ENCODE measurements around the gene RAB3IP.
A peak's percentile ranks its signal among the peaks of the same experiment; 100 is the strongest.

Gene RAB3IP

DNA sequence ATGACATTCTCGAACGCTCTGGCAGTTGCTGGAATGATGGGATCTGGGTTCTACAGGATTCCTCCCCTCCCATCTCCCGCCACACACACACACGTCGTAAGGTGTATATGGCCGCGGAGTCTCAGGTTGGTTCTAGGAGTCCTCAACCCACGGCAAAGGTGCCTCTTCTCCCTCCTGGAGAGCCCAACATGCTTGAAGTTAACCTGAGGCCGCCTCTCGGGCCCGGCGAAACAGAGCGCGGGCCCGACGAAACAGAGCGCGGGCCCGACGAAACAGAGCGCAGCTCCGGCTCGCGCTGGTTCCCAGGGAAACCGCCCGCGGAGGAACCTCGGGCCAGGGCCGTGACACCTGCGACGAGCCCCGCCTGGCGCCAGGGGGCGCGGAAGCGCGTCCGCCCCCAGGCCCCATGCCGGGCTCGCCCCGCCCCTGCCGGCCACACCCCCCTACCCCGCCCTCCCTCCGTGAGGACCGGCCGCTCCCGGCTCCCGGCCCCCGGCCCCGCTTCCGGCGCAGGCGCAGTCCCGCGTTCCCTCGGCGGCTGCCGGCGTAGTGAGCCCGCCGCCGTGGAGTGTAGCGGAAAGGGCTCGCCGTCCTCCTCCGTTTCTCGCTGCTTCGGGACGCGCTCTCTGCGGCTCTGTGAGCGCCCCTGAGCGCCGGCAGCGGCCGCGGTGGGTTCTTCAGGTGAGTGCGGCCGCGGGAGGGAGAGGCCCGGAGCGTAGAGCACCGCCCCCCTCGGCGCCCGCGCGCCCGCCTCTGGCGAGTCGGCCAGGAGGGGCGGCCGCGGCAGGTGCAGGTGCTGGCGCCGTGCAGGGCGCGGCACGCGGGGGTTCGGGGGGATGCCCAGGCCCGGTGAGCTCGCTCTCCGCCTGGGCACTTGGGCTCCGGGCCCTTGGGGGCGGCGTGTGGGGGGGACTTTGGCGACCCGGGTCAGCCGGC is at the start of gene RAB3IP:
Gene RAB3IP (plus strand): TSS at position 510 of the 936 bp plus-strand sequence. CDS start 16,549 bp downstream, outside the sequence.
- DNase-seq: peak; percentile 75

GRCh38 chr12:69689638-69690037 is 49.0 kb upstream of the RAB3IP start:
- no peak for DNase-seq

DNA sequence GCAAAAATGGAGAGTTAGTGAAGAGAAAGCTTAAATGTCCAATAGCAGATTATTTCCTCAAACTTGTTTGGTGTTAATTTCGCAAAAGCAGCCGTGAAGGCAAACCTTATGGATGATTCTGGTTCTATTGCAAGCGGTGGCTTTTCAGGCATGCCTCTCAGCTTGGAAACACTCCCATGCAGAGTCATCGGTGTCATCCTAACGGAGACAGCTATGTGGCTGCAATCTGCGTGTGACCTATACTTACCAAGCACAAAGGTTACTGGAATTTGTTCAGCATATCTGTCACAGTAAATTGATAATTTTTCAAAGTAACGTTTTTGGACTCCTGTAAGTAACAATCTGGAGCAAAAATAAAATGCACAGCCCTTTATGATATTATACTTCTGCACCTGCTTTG is 44.5 kb upstream of the RAB3IP start:
- DNase-seq: no peak

DNA sequence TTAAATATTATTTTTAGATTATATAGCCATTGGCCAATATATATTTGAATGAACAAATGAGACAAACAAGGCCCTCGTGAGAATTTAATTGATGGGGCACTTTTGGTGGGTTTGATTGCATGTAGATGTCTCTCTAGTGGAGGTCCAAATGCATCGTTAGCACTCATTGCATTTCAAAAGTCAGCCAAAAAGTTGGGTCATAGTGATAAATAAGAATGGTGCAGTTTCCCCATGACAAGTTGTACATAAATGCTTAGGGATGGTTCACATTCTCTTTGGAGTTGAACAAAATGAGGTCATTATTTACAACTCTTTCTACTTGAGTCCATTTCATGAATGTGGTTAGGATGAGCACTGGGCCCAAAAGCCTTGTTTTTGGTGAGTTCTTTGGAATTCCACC is 40.6 kb upstream of the RAB3IP start:
- no peak for DNase-seq

DNA sequence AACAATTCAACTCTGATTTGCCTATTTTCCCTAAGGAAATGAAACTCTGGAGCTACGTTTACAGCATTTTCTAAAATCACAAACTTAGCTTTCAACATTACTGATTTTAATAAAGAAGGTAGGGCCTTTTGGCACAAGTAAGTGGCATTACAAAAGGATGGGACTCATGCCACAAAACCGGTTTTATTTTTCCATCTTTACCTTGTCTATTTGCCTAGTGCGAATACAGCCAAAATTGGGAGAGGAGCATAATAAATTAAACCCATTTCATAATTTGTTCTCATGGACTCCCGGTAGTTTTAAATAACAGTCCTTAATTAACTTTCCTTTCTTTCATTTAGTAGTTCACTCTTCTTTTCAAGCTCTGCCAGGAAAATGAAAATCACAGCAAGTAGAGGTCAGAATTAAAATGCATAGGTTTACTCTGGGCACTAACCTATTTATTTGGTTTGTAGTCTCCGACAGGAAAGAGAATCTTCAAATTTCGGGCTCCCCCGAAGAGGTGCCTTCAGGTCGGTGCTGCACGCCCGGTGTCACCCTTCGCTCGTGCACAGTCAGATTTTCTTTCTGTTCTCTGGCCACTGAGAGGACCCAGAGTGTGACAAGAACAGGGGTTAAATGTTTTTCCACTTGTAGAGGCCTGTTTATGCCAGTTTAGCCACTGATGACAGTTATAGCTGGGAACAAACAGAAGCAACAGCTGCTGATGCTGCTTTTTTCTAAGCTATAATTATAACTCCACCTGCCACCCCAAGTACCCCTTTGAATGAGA is 39.7 kb upstream of the RAB3IP start, which contains the start of gene BEST3:
Gene BEST3 (minus strand): TSS at position 535 of the 772 bp plus-strand sequence. CDS start 1,505 bp downstream, outside the sequence.
- DNase-seq: no peak

DNA sequence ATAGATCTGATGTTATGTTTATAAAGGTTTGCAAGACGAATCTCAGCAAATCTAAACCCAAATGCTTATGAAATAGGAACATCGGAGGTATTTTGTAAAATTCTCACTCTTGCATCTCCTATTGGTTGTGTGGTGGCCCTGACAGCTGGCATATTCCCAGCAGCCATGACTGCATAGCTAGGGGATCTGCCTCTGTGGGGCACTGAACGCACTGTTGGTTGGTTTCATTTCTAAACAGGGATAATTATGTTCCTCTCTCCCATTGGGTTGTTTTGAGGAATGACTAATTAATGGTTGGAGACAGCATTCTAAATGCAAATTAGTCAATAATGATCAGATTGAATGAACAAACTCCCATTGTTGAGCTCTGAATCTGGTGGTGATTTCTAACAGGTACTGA is 36.8 kb upstream of the RAB3IP start:
- DNase-seq: no peak

GRCh38 chr12:69703146-69703642 is 35.5 kb upstream of the RAB3IP start:
- no peak for DNase-seq

DNA sequence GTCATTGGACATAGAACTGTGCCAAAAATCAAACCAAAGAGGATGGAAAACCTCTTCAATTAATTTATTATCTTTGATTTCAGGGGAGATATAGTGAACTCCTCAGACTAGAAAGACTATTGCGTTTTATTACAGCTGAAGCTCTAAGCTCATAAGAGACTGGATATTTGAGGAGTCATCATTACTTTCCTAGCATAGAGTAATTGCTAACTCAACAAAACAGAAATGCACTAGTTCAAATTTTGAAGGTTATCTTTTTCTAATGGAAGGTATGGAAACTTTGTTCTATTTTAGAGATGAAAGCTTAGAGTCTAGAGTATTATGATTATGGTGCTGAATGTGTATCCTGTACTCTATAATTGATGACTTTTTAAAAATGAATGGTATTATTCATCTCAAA is 34.3 kb upstream of the RAB3IP start:
- no peak for DNase-seq

GRCh38 chr12:69708649-69709048 is 30.0 kb upstream of the RAB3IP start:
- no peak for DNase-seq

GRCh38 chr12:69712826-69713225 is 25.8 kb upstream of the RAB3IP start:
- no peak for DNase-seq

GRCh38 chr12:69714542-69714941 is 24.1 kb upstream of the RAB3IP start:
- DNase-seq: no peak

- DNase-seq: no peak
Measured at GRCh38 chr12:69719336-69720316, 19.0 kb upstream of the RAB3IP start.

GRCh38 chr12:69720750-69721149 is 17.9 kb upstream of the RAB3IP start:
- DNase-seq: no peak

GRCh38 chr12:69726922-69727321 is 11.7 kb upstream of the RAB3IP start:
- no peak for DNase-seq

DNA sequence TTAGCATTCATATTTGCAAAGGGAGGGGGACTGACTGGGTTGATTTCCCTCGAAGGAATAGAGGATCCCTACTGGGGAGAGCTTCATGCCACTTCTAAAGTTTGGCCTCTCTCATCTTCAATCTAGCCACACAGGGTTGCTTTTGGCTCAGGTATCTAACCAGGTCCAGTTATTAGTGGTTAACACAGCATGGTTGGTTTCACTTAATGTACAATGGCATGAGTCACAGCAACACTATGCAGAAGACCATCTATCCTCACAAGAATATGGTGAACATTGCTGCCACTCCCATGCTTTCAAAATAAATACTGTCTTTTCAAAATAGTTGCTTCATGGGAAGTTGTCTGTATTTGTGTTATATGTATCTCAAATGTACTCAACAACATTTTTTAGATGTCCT is 6.6 kb upstream of the RAB3IP start:
- DNase-seq: no peak

GRCh38 chr12:69733638-69734037 is 5.0 kb upstream of the RAB3IP start:
- no peak for DNase-seq

DNA sequence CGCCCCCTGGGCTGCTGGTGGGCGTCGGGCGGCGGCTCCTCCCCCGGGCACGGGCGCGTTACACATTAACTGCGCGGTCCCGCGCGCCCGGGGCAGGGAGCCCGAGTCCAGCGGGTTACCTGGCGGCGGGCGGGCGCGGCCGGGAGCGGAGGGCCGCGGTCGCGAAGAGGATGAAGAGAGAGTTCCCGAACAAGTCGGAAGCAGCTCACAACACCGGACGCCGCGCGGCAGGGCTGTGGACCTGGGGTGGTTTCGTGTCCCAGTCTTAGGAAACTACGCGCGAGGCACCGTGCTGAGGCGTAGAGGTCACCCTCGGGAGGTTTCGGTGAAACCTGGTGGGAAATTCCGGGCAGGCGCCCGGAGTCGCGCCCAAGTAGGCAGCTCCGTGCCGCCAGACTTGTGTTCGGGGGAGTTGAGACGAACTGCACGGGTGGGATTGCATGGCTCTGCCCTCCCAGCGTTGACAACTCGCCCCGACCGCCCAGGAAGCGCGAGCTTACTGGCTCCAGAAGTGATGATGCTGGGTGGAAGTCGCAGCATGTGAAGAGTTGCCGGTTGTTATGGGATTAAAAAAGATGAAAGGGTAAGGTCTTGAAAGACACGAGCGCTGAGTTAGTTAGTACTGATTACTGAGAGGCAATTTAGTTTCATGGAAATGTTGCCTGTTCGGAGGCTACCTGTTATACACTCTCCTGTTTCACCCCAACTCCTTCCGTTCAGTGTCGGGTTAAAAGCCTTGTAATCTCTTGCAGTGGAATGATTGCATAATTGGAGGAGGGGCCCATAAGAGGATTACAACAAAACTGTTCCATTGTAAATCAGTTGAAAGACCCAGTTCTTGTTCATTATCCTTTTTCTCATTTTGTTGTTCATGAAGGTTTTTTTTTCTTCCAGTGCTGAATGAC is 879 bp downstream of the RAB3IP start:
- peak; percentile 20 for DNase-seq

- DNase-seq: no peak
Measured at GRCh38 chr12:69744109-69744508, 5.4 kb downstream of the RAB3IP start.

DNA sequence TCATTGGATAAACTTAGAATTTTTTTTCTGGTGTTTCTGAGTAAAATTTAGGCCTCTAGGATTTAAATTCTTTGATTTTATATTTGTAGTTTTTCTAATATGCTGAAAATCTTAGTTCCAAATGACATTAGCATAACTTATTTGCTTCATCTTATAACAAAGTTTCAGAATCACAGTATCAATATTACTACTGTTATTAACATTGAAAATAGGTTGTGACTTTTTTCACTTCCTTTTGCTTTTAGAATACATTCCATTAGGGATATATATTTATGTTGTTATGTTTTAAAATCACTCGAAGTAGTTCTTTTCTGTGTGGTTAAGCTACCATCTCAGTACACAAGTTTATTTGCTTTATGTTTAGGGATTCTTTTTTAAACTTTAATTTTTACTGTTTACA is 12.8 kb downstream of the RAB3IP start:
- DNase-seq: no peak

- no peak for DNase-seq
Measured at GRCh38 chr12:69755302-69755701, 16.6 kb downstream of the RAB3IP start.

DNA sequence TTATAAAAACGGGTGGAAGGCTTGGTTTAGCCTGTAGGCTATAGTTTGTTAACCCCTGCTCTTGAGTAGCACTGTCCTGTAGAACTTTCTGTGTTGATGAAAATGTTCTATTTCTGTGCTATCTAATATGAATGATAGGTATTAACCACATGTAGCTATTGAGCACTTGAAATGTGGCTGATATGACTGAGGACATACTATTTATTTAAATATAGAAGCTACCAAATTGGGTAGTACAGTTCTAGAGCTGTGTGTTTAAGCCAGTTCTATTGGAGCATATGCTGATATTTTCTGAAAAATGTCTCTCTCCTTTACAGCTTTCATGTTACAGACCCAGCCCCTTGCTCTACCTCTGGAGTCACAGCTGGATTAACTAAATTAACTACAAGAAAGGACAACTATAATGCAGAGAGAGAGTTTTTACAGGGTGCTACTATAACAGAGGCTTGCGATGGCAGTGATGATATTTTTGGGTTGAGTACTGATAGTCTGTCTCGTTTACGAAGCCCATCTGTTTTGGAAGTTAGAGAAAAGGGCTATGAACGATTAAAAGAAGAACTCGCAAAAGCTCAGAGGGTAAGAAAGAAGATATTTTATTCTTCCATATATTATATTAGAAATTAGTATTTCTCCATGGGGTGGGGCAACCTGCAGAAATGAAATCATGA is 17.6 kb downstream of the RAB3IP start:
- no peak for DNase-seq

Measured in GDM1 (cell line).